Uterus (tissue), 4 donors: ENCODE results near the gene LSR. TPM values are rescaled to one million over a fixed set of nuclear protein-coding genes. Genes with fewer than 3 reads are reported as not detected.

Experiments
- DNase-seq, 2 donors: peaks; one replicate each; pipeline ENCODE4 v3.0.0-alpha.2; 2019 to 2020
- H3K27ac ChIP-seq, 2 donors: fragments of 200-600 bp; sonication (generic); 1 replicate in 1 of 2; 2 replicates in 1 of 2; pipeline ENCODE4 v1.5.1; 2016 to 2018
- H3K27me3 ChIP-seq, 2 donors: fragments of 200-600 bp; sonication (generic); one replicate each; pipeline ENCODE4 v1.5.1; 2018 to 2019; ENCODE audit warnings: control low read depth in 1 of 2
- H3K36me3 ChIP-seq, 2 donors: fragments of 200-600 bp; sonication (generic); one replicate each; pipeline ENCODE4 v1.5.1; 2019; ENCODE audit warnings: control low read depth in 1 of 2
- H3K4me1 ChIP-seq, 2 donors: fragments of 200-600 bp; sonication (generic); one replicate each; pipeline ENCODE4 v1.5.1; 2018 to 2019; ENCODE audit warnings: control low read depth in 1 of 2
- H3K4me3 ChIP-seq, 2 donors: fragments of 200-600 bp; sonication (generic); 1 replicate in 1 of 2; 2 replicates in 1 of 2; pipeline ENCODE4 v1.5.1; 2018 to 2019; ENCODE audit warnings: mild to moderate bottlenecking in 1 of 2
- H3K9me3 ChIP-seq, 2 donors: fragments of 200-600 bp; sonication (generic); one replicate each; pipeline ENCODE4 v1.5.1; 2019; ENCODE audit warnings: control low read depth in 1 of 2
- POLR2A ChIP-seq, 2 donors: fragments of 450-650 bp; IDR thresholded peaks; one replicate each; pipeline ENCODE4 v1.6.1; 2016; ENCODE audit warnings: antibody characterized with exemption in 2 of 2, mild to moderate bottlenecking in 1 of 2, moderate library complexity in 1 of 2
- intact Hi-C: fragments of 100-400 bp; cut with DNase I; formaldehyde crosslinking; loops from one replicate; pipeline ENCODE4 v1.15.1; 2023; ENCODE audit warnings: low total_unique reads
- total RNA-seq, 4 donors: library from RNA; depleted of rRNA in 3 of 4; stranded (reverse); fragments of >200 nt in 3 of 4; gene quantifications; one replicate each; pipeline versions ENCODE4 v1.1.0 to v1.2.4, GENCODE V29; 2014 to 2023
- TF ChIP-seq, protein P1 (sequence below), 4 experiments: fragments of 200-600 bp in 2 of 4; fragments of 450-650 bp in 2 of 4; sonication (generic) in 2 of 4; IDR thresholded peaks; one replicate each; pipeline ENCODE4 v1.5.1; 2016 to 2019; ENCODE audit warnings: antibody characterized with exemption in 4 of 4, mild to moderate bottlenecking in 2 of 4, moderate library complexity in 1 of 4
- donor health status: DM: yes; HTN: yes; CAD: no.

The LSR gene
- total RNA-seq, 4 donors from 2014 or later, result 7.3 to 37.8 (median 20.2) TPM

GRCh38 chr19:35310331-35310730 is 61.5 kb downstream of the LSR start:
- intact Hi-C loops, result no loop called here
- no peaks in the 10 kb centered on the region for H3K36me3 ChIP-seq
- H3K4me1 ChIP-seq, result no peaks in the 10 kb centered on the region
- H3K9me3 ChIP-seq, result no peaks in the 10 kb centered on the region
- no peak overlapping the region for H3K27ac ChIP-seq
- H3K4me3 ChIP-seq, result peak overlapping the region in 1 of 2 donors; percentile 34
- no peak for DNase-seq
- TF ChIP-seq POLR2A (IDR thresholded peaks at IDR 0.05), result no peak
- no peaks in the 10 kb centered on the region for H3K27me3 ChIP-seq

DNA sequence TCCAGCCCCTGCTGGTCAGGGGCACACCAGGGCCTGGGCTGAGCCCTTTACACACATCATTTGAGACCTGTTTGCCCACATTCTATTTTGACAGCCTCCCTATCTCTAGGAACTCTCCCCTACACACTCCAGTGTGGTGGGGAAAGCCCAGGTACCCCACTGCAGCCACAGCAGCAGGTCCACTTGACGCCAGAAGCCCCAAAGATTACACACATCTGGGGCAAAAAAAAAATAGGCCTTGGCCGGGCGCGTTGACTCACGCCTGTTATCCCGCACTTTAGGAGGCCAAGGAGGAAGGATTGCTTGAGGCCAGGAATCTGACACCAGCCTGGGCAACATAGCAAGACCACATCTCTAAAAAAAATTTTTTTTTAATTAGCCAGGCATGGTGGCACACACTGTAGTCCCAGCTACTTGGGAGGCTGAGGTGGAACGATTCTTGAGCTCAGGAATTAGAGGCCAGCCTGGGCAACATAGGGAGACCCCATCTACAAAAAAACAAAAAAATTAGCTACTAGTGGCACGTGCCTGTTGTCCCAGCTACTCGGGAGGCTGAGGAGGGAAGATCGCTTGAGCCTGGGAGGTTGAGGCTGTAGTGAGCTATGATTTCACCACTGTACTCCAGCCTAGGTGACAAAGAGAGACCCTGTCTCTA is 62.1 kb downstream of the LSR start:
- H3K27me3 ChIP-seq, result no peaks in the 10 kb centered on the region
- intact Hi-C loops, result no loop called here
- no peak for DNase-seq
- no peaks in the 10 kb centered on the region for H3K36me3 ChIP-seq
- H3K4me3 ChIP-seq, result peak overlapping the region in 1 of 2 donors; percentile 34
- H3K9me3 ChIP-seq, result no peaks in the 10 kb centered on the region
- TF ChIP-seq, protein P1, sequence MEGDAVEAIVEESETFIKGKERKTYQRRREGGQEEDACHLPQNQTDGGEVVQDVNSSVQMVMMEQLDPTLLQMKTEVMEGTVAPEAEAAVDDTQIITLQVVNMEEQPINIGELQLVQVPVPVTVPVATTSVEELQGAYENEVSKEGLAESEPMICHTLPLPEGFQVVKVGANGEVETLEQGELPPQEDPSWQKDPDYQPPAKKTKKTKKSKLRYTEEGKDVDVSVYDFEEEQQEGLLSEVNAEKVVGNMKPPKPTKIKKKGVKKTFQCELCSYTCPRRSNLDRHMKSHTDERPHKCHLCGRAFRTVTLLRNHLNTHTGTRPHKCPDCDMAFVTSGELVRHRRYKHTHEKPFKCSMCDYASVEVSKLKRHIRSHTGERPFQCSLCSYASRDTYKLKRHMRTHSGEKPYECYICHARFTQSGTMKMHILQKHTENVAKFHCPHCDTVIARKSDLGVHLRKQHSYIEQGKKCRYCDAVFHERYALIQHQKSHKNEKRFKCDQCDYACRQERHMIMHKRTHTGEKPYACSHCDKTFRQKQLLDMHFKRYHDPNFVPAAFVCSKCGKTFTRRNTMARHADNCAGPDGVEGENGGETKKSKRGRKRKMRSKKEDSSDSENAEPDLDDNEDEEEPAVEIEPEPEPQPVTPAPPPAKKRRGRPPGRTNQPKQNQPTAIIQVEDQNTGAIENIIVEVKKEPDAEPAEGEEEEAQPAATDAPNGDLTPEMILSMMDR (IDR thresholded peaks at IDR 0.05), result no peak
- no peak for TF ChIP-seq POLR2A (IDR thresholded peaks at IDR 0.05)
- no peaks in the 10 kb centered on the region for H3K4me1 ChIP-seq
- H3K27ac ChIP-seq, result no peak overlapping the region

DNA sequence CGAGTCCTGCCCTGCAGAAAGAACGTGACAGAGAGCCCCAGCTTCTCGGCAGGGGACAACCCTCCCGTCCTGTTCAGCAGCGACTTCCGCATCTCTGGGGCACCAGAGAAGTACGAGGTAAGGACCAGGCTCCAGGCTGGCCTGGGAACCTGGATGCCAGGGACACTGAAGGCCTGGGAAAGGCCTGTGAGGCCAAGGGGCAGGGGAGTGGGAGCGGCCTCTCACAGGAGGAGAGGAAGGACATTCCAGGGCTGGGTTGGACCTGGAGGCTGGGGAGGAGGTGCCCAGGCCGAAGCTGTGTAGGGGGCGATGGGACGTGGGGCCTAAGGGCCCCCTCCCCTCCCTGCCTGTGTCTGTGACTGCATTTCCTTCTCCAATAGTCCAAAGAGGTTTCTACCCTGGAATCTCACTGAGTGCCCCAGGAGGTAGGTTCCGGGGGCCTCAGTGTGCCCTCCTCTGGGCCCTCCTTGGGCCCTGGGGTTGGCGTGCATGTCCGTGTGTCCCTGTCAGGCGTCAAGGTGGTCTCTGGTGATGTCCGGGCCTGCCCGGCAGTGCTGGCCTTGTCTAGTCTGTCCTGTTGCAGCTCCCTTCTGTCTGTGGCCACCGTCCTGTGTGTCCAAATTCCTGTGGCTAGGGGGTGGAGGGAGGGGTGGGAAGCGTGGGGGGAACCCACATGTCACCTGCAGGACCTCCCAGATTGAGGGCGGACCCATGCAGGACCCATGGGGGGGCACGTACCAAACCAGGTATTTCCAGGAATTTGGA is 63.3 kb downstream of the LSR start:
- peak overlapping the region in 1 of 2 donors; percentile 18 for H3K4me3 ChIP-seq
- TF ChIP-seq POLR2A (IDR thresholded peaks at IDR 0.05), result no peak
- H3K4me1 ChIP-seq, result no peaks in the 10 kb centered on the region
- H3K36me3 ChIP-seq, result no peaks in the 10 kb centered on the region
- intact Hi-C loops, result no loop called here
- no peak for DNase-seq
- H3K27ac ChIP-seq, result no peak overlapping the region
- no peaks in the 10 kb centered on the region for H3K9me3 ChIP-seq
- no peaks in the 10 kb centered on the region for H3K27me3 ChIP-seq

DNA sequence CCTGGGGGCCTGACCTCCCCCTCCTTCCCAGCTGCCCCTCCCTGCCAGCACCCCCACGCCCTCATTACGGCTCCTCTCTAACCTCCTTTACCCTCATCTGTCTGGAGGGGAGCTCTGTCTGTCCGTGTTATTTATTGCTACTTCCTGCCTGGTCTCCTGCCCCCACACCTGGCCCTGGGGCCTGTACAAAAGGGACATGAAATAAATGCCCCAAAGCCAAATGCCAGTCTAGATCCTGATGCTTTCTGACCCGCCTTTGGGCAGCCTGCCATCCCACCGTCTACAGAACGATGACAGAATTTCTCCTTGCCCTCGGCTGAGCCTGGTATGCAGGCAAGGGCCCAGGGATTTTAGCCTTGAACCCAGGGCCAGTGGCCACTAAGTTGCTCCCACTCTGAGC is 64.8 kb downstream of the LSR start:
- Histone ChIP-seq H3K9me3 (no peaks in the 10 kb centered on the region), H3K27me3 (no peaks in the 10 kb centered on the region), H3K4me3 (no peak overlapping the region), H3K4me1 (no peaks in the 10 kb centered on the region), H3K27ac (no peak overlapping the region), H3K36me3 (no peaks in the 10 kb centered on the region)
- no peak for TF ChIP-seq POLR2A (IDR thresholded peaks at IDR 0.05)
- TF ChIP-seq, protein P1 (IDR thresholded peaks at IDR 0.05), result no peak
- DNase-seq, result no peak
- intact Hi-C loops, result no loop called here

- Histone ChIP-seq H3K9me3 (no peaks in the 10 kb centered on the region), H3K27me3 (no peaks in the 10 kb centered on the region), H3K27ac (no peak overlapping the region), H3K36me3 (no peaks in the 10 kb centered on the region), H3K4me1 (no peaks in the 10 kb centered on the region), H3K4me3 (no peak overlapping the region)
- no peak for DNase-seq
- intact Hi-C loops, result no loop called here
- TF ChIP-seq, protein P1 (IDR thresholded peaks at IDR 0.05), result no peak
- TF ChIP-seq POLR2A (IDR thresholded peaks at IDR 0.05), result no peak
These were observed 65.2 kb downstream of the LSR start for GRCh38 chr19:35314031-35314430.

- Histone ChIP-seq H3K4me3 (no peak overlapping the region), H3K27me3 (no peaks in the 10 kb centered on the region), H3K27ac (no peak overlapping the region), H3K9me3 (no peaks in the 10 kb centered on the region), H3K36me3 (no peaks in the 10 kb centered on the region), H3K4me1 (no peaks in the 10 kb centered on the region)
- no peak for TF ChIP-seq POLR2A (IDR thresholded peaks at IDR 0.05)
- TF ChIP-seq, protein P1 (IDR thresholded peaks at IDR 0.05), result no peak
- intact Hi-C loops, result no loop called here
- DNase-seq, result no peak
These were observed 66.2 kb downstream of the LSR start for GRCh38 chr19:35314858-35315470.
